SK-N-MC (cell line): ENCODE measurements around the gene BID.
A peak's percentile ranks its signal among the peaks of the same experiment; 100 is the strongest.

Experiments
- DNase-seq: peaks from one replicate; pipeline ENCODE4 v3.0.0-alpha.2; 2011; ENCODE audit warnings: low read depth, low spot score
- H3K27ac ChIP-seq: fragments of 200-600 bp; sonication (generic); 2 replicates; pipeline ENCODE4 v1.5.1; 2016; ENCODE audit warnings: mixed run types
- H3K36me3 ChIP-seq: fragments of 200-600 bp; sonication (generic); 2 replicates; pipeline ENCODE4 v1.6.1; 2017; ENCODE audit warnings: antibody characterized with exemption, low read length, mixed read lengths; ENCODE audit not compliant: insufficient read depth
- H3K4me3 ChIP-seq: fragments of 200-600 bp; sonication (generic); 2 replicates; pipeline ENCODE4 v1.5.1; 2016
- H3K9ac ChIP-seq: fragments of 200-600 bp; sonication (generic); 2 replicates; pipeline ENCODE4 v1.8.0; 2017; ENCODE audit warnings: mixed run types, mixed read lengths; ENCODE audit not compliant: insufficient read length
- H3K9me3 ChIP-seq: fragments of 200-600 bp; sonication (generic); 2 replicates; pipeline ENCODE4 v1.6.1; 2017; ENCODE audit warnings: low read depth, mild to moderate bottlenecking, antibody characterized with exemption, low read length, moderate library complexity, mixed read lengths
- EZH2 ChIP-seq: fragments of 200-600 bp; sonication (generic); IDR thresholded peaks from one replicate; pipeline ENCODE4 v1.6.1; 2017; ENCODE audit warnings: antibody characterized with exemption
- FOXP2 ChIP-seq: optimal IDR thresholded peaks from 2 replicates; pipeline ENCODE3; 2011; ENCODE audit warnings: mild to moderate bottlenecking, moderate library complexity; ENCODE audit not compliant: insufficient read depth; ENCODE audit errors: extremely low read length, control extremely low read depth
- POLR2AphosphoS5 ChIP-seq: IDR thresholded peaks from 2 replicates; pipeline ENCODE4 v1.6.1; 2012; ENCODE audit warnings: mild to moderate bottlenecking, low read depth, low read length, borderline replicate concordance

The BID gene

GRCh38 chr22:17789379-17790200 lies 15.3 kb upstream of the BID start:
- Histone ChIP-seq H3K9me3 (no peaks in the 10 kb centered on the region), H3K27ac (no peak overlapping the region), H3K36me3 (no peaks in the 10 kb centered on the region), H3K9ac (no peak overlapping the region), H3K4me3 (no peak overlapping the region)
- TF ChIP-seq POLR2AphosphoS5 (no peak), FOXP2 (no peak)
- no peak for DNase-seq

GRCh38 chr22:17788528-17789378 lies 14.5 kb upstream of the BID start:
- Histone ChIP-seq H3K9ac (no peak overlapping the region), H3K4me3 (no peak overlapping the region), H3K9me3 (no peaks in the 10 kb centered on the region), H3K36me3 (no peaks in the 10 kb centered on the region), H3K27ac (no peak overlapping the region)
- TF ChIP-seq POLR2AphosphoS5 (no peak), FOXP2 (no peak), EZH2 (no peak)
- DNase-seq, result no peak

GRCh38 chr22:17787716-17788330 lies 13.6 kb upstream of the BID start:
- Histone ChIP-seq H3K9me3 (no peaks in the 10 kb centered on the region), H3K9ac (no peak overlapping the region), H3K4me3 (no peak overlapping the region), H3K36me3 (no peaks in the 10 kb centered on the region), H3K27ac (no peak overlapping the region)
- TF ChIP-seq POLR2AphosphoS5, result peak; percentile 33; the same call in 1 of the 2 replicates
- TF ChIP-seq FOXP2, result no peak
- DNase-seq, result peak; percentile 51

- H3K9me3 ChIP-seq, result no peaks in the 10 kb centered on the region
- H3K27ac ChIP-seq, result no peak overlapping the region
- no peaks in the 10 kb centered on the region for H3K36me3 ChIP-seq
- H3K4me3 ChIP-seq, result no peak overlapping the region
- DNase-seq, result no peak
- TF ChIP-seq POLR2AphosphoS5, result no peak
- TF ChIP-seq FOXP2, result no peak
- TF ChIP-seq EZH2, result no peak
- H3K9ac ChIP-seq, result no peak overlapping the region
Observed at GRCh38 chr22:17787241-17787640, 13.0 kb upstream of the BID start.

- H3K9ac ChIP-seq, result no peak overlapping the region
Observed at GRCh38 chr22:17786435-17787161, 12.3 kb upstream of the BID start.

GRCh38 chr22:17785185-17786184 lies 11.2 kb upstream of the BID start:
- no peak overlapping the region for H3K4me3 ChIP-seq
- no peak overlapping the region for H3K9ac ChIP-seq
- no peaks in the 10 kb centered on the region for H3K36me3 ChIP-seq
- H3K27ac ChIP-seq, result no peak overlapping the region
- no peak for DNase-seq
- TF ChIP-seq POLR2AphosphoS5, result no peak
- no peak for TF ChIP-seq EZH2
- TF ChIP-seq FOXP2, result no peak
- no peaks in the 10 kb centered on the region for H3K9me3 ChIP-seq

More at GRCh38 chr22:17786435-17787161, 12.3 kb upstream of the BID start:
- TF ChIP-seq FOXP2 (no peak), POLR2AphosphoS5 (no peak), EZH2 (no peak)
- Histone ChIP-seq H3K36me3 (no peaks in the 10 kb centered on the region), H3K27ac (no peak overlapping the region), H3K4me3 (no peak overlapping the region), H3K9me3 (no peaks in the 10 kb centered on the region)
- DNase-seq, result no peak

- Histone ChIP-seq H3K27ac (no peak overlapping the region), H3K4me3 (no peak overlapping the region), H3K9me3 (no peaks in the 10 kb centered on the region), H3K36me3 (no peaks in the 10 kb centered on the region), H3K9ac (no peak overlapping the region)
- TF ChIP-seq EZH2, result no peak
- no peak for DNase-seq
Observed at GRCh38 chr22:17784776-17785175, 10.5 kb upstream of the BID start.
